GM13977 (cell line): ENCODE data around the gene ORC6.

Experiments
- DNase-seq: peaks from one replicate; pipeline ENCODE4 v3.0.0; 2012; ENCODE audit warnings: low spot score
- CTCF ChIP-seq: IDR thresholded peaks from 2 replicates; pipeline ENCODE4 v1.5.1; 2012; ENCODE audit warnings: mild to moderate bottlenecking, control low read depth; ENCODE audit not compliant: insufficient read depth; ENCODE audit errors: extremely low read depth, missing control alignments
- in situ Hi-C: fragments of 300-500 bp; cut with MboI; formaldehyde crosslinking; loops from one replicate; pipeline ENCODE4 v1.12.0; 2022; ENCODE audit warnings: low sequenced_read_pairs, low pct_unique_long_range_greater_than_20kb, mixed read lengths, inconsistent platforms; ENCODE audit not compliant: unreplicated experiment

Gene ORC6

GRCh38 chr16:46688654-46689364, 650 bp upstream of the ORC6 start, which contains the start of gene VPS35:
Gene VPS35, minus strand, starts transcription at chr16:46689178. Its CDS starts 45 bp downstream, at chr16:46689133.
- peak; percentile 95 for DNase-seq
- no peak for TF ChIP-seq CTCF
- in situ Hi-C loops: no loop called here

GRCh38 chr16:46690281-46691178, 1.1 kb downstream of the ORC6 start:
- in situ Hi-C loops: loop anchor here (10.0 kb wide), 1 partner anchor 94 kb away; no protein-coding TSS in a partner anchor
- no peak for DNase-seq
- TF ChIP-seq CTCF: no peak

GRCh38 chr16:46691726-46692125, 2.3 kb downstream of the ORC6 start:
- in situ Hi-C loops: loop anchor here (10.0 kb wide), 1 partner anchor 93 kb away; no protein-coding TSS in a partner anchor
- TF ChIP-seq CTCF: no peak
- no peak for DNase-seq

GRCh38 chr16:46693598-46693997, 4.1 kb downstream of the ORC6 start:
- no peak for DNase-seq
- in situ Hi-C loops: loop anchor here (10.0 kb wide), 1 partner anchor 91 kb away; no protein-coding TSS in a partner anchor
- no peak for TF ChIP-seq CTCF

GRCh38 chr16:46695937-46696336, 6.5 kb downstream of the ORC6 start:
- no peak for TF ChIP-seq CTCF
- in situ Hi-C loops: loop anchor here (10.0 kb wide), 1 partner anchor 89 kb away; no protein-coding TSS in a partner anchor
- DNase-seq: no peak

- in situ Hi-C loops: loop anchor here (10.0 kb wide), 1 partner anchor 88 kb away; no protein-coding TSS in a partner anchor
- no peak for TF ChIP-seq CTCF
- DNase-seq: no peak
These were observed 7.5 kb downstream of the ORC6 start for GRCh38 chr16:46696957-46697356.
